Activated naive CD8-positive, alpha-beta T cell treated with anti-CD3 and anti-CD28 coated beads, Interleukin-2, amount 50 U/mL, for 24 hours (primary cell): ENCODE measurements around the gene ARHGDIB.

Source experiments
- ATAC-seq: fragments of 150-1000 bp; cut with Tn5 transposase; one replicate; pipeline ENCODE4 v1.10.0; 2021
- DNase-seq: peaks from one replicate; pipeline ENCODE4 v3.0.0; 2021
- H3K27ac Mint-ChIP-seq: one replicate; pipeline ENCODE4 v1.8.0; 2021; ENCODE audit warnings: mild to moderate bottlenecking, mixed read lengths
- H3K27me3 Mint-ChIP-seq: one replicate; pipeline ENCODE4 v1.8.0; 2021; ENCODE audit warnings: mixed read lengths
- H3K36me3 Mint-ChIP-seq: one replicate; pipeline ENCODE4 v1.8.0; 2021; ENCODE audit warnings: low read depth, mixed read lengths
- H3K4me1 Mint-ChIP-seq: one replicate; pipeline ENCODE4 v1.8.0; 2021; ENCODE audit warnings: mixed read lengths
- H3K4me3 Mint-ChIP-seq: one replicate; pipeline ENCODE4 v1.8.0; 2021; ENCODE audit warnings: mild to moderate bottlenecking, moderate library complexity, mixed read lengths
- H3K9me3 Mint-ChIP-seq: one replicate; pipeline ENCODE4 v1.8.0; 2021; ENCODE audit warnings: mixed read lengths

The ARHGDIB gene

DNA sequence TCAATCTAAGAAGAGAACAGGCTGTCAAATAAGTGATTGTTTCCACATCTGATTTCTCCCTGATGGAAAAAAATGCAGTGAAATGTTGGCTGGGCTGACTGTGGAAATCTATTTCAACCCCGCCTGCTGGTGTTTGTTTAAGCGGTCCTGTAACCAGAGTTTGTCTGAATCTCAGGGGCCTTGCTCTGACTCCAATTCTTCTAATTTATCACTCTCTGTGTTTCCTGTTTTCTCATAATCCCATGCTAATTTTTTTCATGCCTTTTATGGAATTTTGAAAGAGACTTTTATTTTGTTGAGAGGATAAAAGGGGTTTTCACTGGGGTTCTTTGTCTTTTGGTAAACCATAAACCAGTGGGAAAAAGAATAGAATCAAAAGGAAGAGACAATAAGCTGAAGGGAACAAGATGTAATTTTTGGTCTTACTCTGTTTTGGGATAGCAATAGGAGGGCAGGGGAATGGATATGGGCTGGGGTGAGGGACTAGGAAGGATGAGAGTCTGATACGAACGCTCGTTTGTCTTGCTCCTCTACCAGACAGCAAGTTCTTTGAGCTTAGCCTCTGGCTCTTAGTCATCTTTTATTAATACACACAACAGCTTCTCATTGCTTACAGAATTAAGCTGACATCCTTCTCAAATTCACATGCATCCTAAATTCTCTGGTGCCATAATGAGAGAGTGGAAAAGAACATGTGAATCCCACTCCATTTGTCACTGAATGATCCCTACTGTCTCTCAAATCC, 67.7 kb downstream of the ARHGDIB start:
- no peaks in the 10 kb centered on the region for H3K36me3 Mint-ChIP-seq

DNA sequence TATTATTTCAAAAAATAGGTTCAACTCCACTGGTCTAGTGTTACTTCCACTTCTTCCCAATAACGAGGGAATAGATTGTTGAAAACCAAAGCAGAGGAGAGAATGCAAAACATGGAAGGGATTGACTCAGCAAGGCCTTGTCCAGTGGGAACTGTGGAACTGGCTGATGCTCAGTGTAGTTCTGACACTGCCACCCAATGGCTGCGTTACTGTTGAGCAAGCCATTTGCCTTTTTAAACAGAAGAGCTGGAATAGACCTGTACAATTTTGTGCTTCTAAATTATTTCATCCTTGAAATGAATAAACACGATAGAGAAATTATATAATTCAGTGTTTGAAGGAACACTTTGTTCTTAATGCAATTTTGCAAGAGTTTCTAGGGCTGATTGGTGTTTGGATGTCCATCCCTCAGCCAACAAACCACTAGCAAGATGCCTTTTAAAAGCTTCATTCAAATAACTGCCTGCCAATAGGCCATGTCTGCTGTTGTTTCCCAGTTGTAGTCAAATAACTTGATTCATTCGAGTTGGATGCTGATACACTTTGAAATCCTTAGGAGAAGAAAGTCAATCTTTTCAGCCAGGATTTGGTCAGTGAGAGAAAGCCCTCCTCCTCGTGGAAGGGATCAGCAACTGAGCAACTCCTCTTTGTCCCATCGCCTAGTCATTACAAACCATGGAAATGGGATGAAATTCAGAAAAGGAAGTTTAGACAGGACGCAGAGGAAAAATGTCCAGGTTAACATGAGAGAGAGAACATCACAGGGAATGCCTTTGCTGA, 68.5 kb downstream of the ARHGDIB start:
- no peaks in the 10 kb centered on the region for H3K9me3 Mint-ChIP-seq
- no peak for ATAC-seq
- no peak for DNase-seq

More for the DNA sequence above, 67.7 kb downstream of the ARHGDIB start:
- no peak overlapping the region for H3K27ac Mint-ChIP-seq
- no peak for ATAC-seq
- H3K9me3 Mint-ChIP-seq: no peaks in the 10 kb centered on the region
- H3K27me3 Mint-ChIP-seq: no peaks in the 10 kb centered on the region
- no peak overlapping the region for H3K4me3 Mint-ChIP-seq
- no peaks in the 10 kb centered on the region for H3K4me1 Mint-ChIP-seq
- DNase-seq: no peak

More for the DNA sequence above, 68.5 kb downstream of the ARHGDIB start:
- peaks cover 3% of the 10 kb centered on the region for H3K27me3 Mint-ChIP-seq
- no peaks in the 10 kb centered on the region for H3K4me1 Mint-ChIP-seq
- H3K4me3 Mint-ChIP-seq: no peak overlapping the region
- H3K27ac Mint-ChIP-seq: no peak overlapping the region
- no peaks in the 10 kb centered on the region for H3K36me3 Mint-ChIP-seq
